Stimulated activated naive B cell treated with anti-CD40 and anti-IgM and Interleukin-4, amounts not matched to agents 10 μg/mL and 1 μg/mL and 100 μg/mL, for 72 hours (primary cell): ENCODE data around the gene PNLIPRP1.

ENCODE experiments used
- ATAC-seq, 2 donors: fragments of 150-1000 bp; cut with Tn5 transposase; replicated peaks; 2 replicates each; pipeline ENCODE4 v1.10.0; 2021; ENCODE audit warnings: moderate library complexity in 1 of 2
- DNase-seq: peaks from one replicate; pipeline ENCODE4 v3.0.0; 2021
- H3K27ac Mint-ChIP-seq: one replicate; pipeline ENCODE4 v1.8.0; 2022; ENCODE audit warnings: mild to moderate bottlenecking, mixed read lengths
- H3K27me3 Mint-ChIP-seq, 2 donors: one replicate each; pipeline ENCODE4 v1.8.0; 2022; ENCODE audit warnings: mixed read lengths in 2 of 2
- H3K36me3 Mint-ChIP-seq, 2 donors: one replicate each; pipeline ENCODE4 v1.8.0; 2022; ENCODE audit warnings: mixed read lengths in 2 of 2, mild to moderate bottlenecking in 1 of 2
- H3K4me1 Mint-ChIP-seq, 2 donors: one replicate each; pipeline ENCODE4 v1.8.0; 2022; ENCODE audit warnings: mixed read lengths in 2 of 2, mild to moderate bottlenecking in 1 of 2
- H3K4me3 Mint-ChIP-seq, 2 donors: one replicate each; pipeline ENCODE4 v1.8.0; 2022; ENCODE audit warnings: mild to moderate bottlenecking in 2 of 2, mixed read lengths in 2 of 2, moderate library complexity in 1 of 2
- H3K9me3 Mint-ChIP-seq, 2 donors: one replicate each; pipeline ENCODE4 v1.8.0; 2022; ENCODE audit warnings: mixed read lengths in 2 of 2, mild to moderate bottlenecking in 1 of 2

Gene PNLIPRP1

DNA sequence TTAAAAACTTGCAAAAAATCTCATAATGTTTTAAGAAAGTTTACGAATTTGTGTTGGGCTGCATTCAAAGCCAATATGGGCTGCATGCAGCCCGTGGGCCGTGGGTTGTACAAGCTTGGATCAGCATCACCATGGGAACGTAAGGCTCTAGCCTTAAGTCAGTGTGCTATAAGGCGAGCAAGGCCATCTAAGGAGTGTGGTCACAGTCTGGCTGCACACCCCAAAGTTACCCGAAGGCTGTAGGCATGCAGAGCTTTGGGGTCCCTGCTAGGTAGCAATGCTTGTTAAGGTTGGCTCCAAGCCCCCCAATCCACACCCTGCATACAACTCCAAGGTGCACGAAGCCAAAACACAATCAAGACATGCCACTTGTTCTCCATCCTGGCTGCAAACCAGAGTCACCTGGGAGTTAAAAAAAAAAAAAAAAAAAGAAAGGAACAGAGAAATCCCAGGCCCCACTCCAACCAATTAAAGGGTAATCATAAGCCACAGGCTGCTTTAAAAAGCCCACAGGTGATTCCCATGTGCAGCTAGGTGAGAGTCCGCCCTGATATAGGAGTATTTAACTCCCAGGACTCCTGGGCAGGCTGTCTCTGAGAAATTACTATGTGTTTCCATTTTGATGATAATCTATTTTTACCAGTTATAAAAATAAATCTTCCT is 21.5 kb downstream of the PNLIPRP1 start:
- DNase-seq = no peak
- no peak for ATAC-seq
- Mint-ChIP-seq H3K36me3 (no peaks in the 10 kb centered on the region), H3K4me1 (no peaks in the 10 kb centered on the region), H3K27me3 (peaks cover 19 to 23% of the 10 kb centered on the region in 2 donors), H3K4me3 (no peak overlapping the region), H3K27ac (no peak overlapping the region), H3K9me3 (peaks cover 5% of the 10 kb centered on the region in 2 donors)

- Mint-ChIP-seq H3K27ac (no peak overlapping the region), H3K4me1 (no peaks in the 10 kb centered on the region), H3K9me3 (peaks cover 5 to 9% of the 10 kb centered on the region in 2 donors), H3K4me3 (no peak overlapping the region), H3K36me3 (no peaks in the 10 kb centered on the region), H3K27me3 (peaks cover 16 to 19% of the 10 kb centered on the region in 2 donors)
- no peak for ATAC-seq
- DNase-seq = no peak
Observed at GRCh38 chr10:116613471-116613870, 22.7 kb downstream of the PNLIPRP1 start.

- DNase-seq (no peak), ATAC-seq (no peak)
- Mint-ChIP-seq H3K4me1 (no peaks in the 10 kb centered on the region), H3K9me3 (peaks cover 5 to 9% of the 10 kb centered on the region in 2 donors), H3K27me3 (peaks cover 6 to 10% of the 10 kb centered on the region in 2 donors), H3K4me3 (no peak overlapping the region), H3K27ac (no peak overlapping the region), H3K36me3 (no peaks in the 10 kb centered on the region)
Observed at GRCh38 chr10:116614796-116615195, 24.0 kb downstream of the PNLIPRP1 start.

- Mint-ChIP-seq H3K9me3 (peaks cover 4 to 5% of the 10 kb centered on the region in 2 donors), H3K4me3 (no peak overlapping the region), H3K36me3 (no peaks in the 10 kb centered on the region), H3K27me3 (peaks cover 1 to 6% of the 10 kb centered on the region in 2 donors), H3K4me1 (no peaks in the 10 kb centered on the region), H3K27ac (no peak overlapping the region)
- ATAC-seq (no peak), DNase-seq (no peak)
Observed at GRCh38 chr10:116615199-116615776, 24.5 kb downstream of the PNLIPRP1 start.

DNA sequence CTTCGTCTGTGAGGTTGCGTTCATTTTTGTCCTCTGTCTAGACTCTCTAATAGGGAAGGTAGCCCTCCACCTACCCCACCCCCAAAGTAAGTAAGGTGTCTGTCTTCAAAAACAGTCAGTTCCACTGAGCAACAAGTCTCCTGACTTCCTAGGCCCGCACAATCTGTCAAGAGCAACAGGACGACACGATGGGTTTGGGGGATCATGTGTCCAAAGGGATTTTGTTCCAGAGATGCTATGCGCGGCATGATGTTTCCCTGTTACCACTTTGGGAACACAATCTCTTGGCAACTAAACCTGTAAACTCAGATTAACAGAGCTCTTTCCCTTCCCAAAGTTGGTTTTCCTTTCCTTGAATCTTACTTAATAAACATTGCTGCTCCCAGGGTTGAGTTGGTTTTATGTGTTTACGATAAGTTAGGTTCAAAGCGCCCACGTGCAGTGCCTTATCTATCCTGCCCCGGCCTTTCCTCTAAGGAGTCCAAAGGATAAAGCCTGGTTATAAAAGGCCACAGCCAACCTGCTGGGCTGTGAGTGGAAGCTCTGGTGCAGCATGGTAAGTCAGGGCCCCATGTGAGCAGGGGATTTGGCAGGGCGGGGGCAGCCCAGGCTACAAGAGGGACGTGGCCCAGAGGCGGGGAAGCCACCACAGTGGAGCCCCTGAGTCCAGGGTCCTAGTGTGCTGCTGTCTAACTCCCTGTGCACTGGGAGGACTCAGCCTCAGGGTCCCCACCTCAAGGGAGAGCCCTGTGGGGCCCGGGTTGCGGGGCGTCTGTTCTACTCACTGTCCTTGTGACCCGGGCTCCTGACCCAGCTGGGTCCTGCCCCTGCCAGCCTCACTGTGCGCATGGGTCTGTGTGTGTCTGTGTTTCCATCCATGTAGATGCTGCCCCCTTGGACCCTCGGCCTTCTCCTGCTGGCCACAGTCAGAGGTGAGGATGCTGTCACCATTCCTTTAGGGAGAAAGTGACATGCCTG is 30.0 kb downstream of the PNLIPRP1 start, which contains the start of gene PNLIPRP2:
Gene PNLIPRP2 (plus strand): TSS at position 531 of the 978 bp plus-strand sequence.
- H3K27me3 Mint-ChIP-seq = peaks cover 5% of the 10 kb centered on the region in 2 donors
- no peak within 1 kb of the TSS for H3K4me3 Mint-ChIP-seq
- ATAC-seq (no peak), DNase-seq (no peak)
- peaks cover 0 to 4% of the 10 kb centered on the region in 2 donors for H3K9me3 Mint-ChIP-seq
- H3K27ac Mint-ChIP-seq = no peak within 1 kb of the TSS
- no peaks in the 10 kb centered on the region for H3K36me3 Mint-ChIP-seq
- H3K4me1 Mint-ChIP-seq = no peaks in the 10 kb centered on the region

DNA sequence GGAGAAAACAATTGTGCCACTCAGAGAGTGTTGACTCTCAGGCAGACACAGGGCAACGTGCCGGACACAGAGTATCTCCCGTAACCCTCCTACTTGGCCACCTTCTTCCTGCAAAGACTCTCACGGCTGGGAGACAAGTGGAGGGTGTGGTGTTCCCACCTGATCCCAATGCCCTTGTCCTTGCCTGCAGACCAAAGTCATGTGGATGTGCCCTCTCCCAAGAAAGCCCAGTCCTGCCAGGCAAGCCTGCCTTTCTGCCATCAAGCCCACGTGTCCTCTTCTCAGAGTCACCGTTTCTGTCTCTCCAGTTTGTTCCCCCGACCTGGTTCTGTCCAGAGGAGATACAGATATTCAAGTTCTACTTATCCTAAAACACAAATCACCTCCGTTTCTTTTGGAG is 30.7 kb downstream of the PNLIPRP1 start:
- no peak overlapping the region for H3K27ac Mint-ChIP-seq
- DNase-seq (no peak), ATAC-seq (no peak)
- peaks cover 0 to 4% of the 10 kb centered on the region in 2 donors for H3K9me3 Mint-ChIP-seq
- H3K4me3 Mint-ChIP-seq = no peak overlapping the region
- no peaks in the 10 kb centered on the region for H3K4me1 Mint-ChIP-seq
- H3K36me3 Mint-ChIP-seq = no peaks in the 10 kb centered on the region
- H3K27me3 Mint-ChIP-seq = peaks cover 12 to 13% of the 10 kb centered on the region in 2 donors

DNA sequence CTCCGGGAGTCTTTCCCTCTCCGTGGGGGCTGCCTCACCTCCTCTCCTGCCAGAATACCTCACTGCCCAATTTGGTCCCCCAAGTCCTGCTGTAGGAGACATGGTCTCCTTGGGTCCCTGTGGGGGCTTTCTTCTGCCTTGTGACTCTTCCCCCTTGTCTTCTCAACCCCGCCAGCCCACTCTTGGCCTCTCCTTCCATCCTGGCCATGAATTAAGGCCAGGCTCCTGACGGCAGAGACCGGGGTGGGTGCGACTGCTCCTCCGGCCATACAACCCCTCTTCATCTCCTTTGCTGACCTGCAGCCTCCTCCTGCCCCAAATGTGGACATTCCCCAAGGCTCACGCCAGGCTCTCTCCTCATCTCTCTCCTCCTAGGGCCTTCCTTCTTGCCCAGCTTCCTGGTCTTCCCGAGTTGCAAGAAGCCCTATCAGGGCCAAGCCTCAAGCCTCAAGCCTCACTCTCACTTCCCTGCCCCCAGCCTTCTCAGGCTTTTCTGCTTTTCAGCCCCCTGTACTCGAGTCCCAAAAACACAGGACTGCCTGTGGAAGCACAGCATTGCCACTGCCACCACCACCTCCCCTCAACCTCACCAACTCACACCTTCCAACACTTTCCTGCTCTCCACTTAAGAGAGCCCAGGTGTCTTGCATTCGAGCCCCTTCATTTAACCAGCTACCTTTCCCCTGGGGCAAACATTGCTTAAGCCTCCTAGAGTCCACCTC is 31.3 kb downstream of the PNLIPRP1 start:
- H3K9me3 Mint-ChIP-seq = peaks cover 0 to 4% of the 10 kb centered on the region in 2 donors
- no peak for DNase-seq
- no peak for ATAC-seq
- H3K4me1 Mint-ChIP-seq = no peaks in the 10 kb centered on the region
- H3K27me3 Mint-ChIP-seq = peaks cover 18% of the 10 kb centered on the region in 2 donors
- H3K27ac Mint-ChIP-seq = no peak overlapping the region
- H3K4me3 Mint-ChIP-seq = no peak overlapping the region
- no peaks in the 10 kb centered on the region for H3K36me3 Mint-ChIP-seq

DNA sequence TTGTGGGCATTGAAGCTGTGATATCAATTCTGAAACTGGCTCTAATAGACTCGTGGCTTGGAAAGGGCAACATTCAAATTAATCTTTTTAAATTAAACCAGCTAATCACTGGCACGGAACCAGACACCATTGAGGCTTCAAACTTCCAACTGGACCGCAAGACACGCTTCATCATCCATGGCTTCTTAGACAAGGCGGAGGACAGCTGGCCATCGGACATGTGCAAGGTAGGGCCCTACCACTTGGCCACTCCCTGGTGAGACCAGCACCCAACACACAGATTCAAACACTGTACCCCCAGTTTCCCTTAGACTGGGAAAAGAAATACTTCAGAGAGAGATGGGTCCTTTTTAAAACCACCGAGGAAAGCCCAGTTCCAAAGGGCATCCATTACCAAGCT is 35.1 kb downstream of the PNLIPRP1 start:
- no peaks in the 10 kb centered on the region for H3K9me3 Mint-ChIP-seq
- no peak overlapping the region for H3K4me3 Mint-ChIP-seq
- no peaks in the 10 kb centered on the region for H3K36me3 Mint-ChIP-seq
- H3K27ac Mint-ChIP-seq = no peak overlapping the region
- H3K27me3 Mint-ChIP-seq = peaks cover 24 to 34% of the 10 kb centered on the region in 2 donors
- H3K4me1 Mint-ChIP-seq = no peaks in the 10 kb centered on the region
- ATAC-seq = no peak
- no peak for DNase-seq

- H3K27me3 Mint-ChIP-seq = peaks cover 22 to 34% of the 10 kb centered on the region in 2 donors
- H3K27ac Mint-ChIP-seq = no peak overlapping the region
- no peak for ATAC-seq
Observed at GRCh38 chr10:116626815-116627214, 36.1 kb downstream of the PNLIPRP1 start.

GRCh38 chr10:116627386-116627933 is 36.7 kb downstream of the PNLIPRP1 start:
- Mint-ChIP-seq H3K27ac (no peak overlapping the region), H3K27me3 (peaks cover 19 to 29% of the 10 kb centered on the region in 2 donors), H3K4me3 (no peak overlapping the region), H3K36me3 (no peaks in the 10 kb centered on the region), H3K9me3 (no peaks in the 10 kb centered on the region), H3K4me1 (no peaks in the 10 kb centered on the region)
- ATAC-seq = no peak
- no peak for DNase-seq

More at GRCh38 chr10:116626815-116627214, 36.1 kb downstream of the PNLIPRP1 start:
- H3K4me1 Mint-ChIP-seq = no peaks in the 10 kb centered on the region
- DNase-seq = no peak
- no peaks in the 10 kb centered on the region for H3K36me3 Mint-ChIP-seq
- H3K9me3 Mint-ChIP-seq = no peaks in the 10 kb centered on the region
- H3K4me3 Mint-ChIP-seq = no peak overlapping the region

DNA sequence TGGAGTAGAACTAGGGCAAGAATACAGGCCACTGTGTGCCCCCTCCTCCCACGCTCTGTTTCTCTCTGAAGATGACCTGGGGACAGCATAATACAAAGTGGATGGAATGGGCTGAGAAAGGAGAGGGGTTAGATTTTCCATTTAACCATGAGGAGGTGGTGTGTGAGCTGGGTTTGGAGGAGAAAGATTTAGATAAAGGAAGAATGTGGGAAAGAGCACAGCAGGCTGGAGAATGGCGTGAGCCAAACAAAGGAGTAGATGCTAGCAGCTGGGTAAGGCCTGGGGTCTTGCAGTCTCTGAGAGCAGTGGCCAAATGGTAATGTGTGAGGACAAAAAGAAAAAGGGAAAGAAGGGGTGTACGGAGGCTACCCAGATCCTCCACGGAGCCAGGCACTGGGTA is 38.6 kb downstream of the PNLIPRP1 start:
- H3K36me3 Mint-ChIP-seq = no peaks in the 10 kb centered on the region
- no peaks in the 10 kb centered on the region for H3K4me1 Mint-ChIP-seq
- H3K27me3 Mint-ChIP-seq = peaks cover 19 to 29% of the 10 kb centered on the region in 2 donors
- no peak overlapping the region for H3K4me3 Mint-ChIP-seq
- no peak overlapping the region for H3K27ac Mint-ChIP-seq
- ATAC-seq = no peak
- DNase-seq = no peak
- peaks cover 0 to 3% of the 10 kb centered on the region in 2 donors for H3K9me3 Mint-ChIP-seq

- DNase-seq (no peak), ATAC-seq (no peak)
- no peak overlapping the region for H3K27ac Mint-ChIP-seq
- H3K4me1 Mint-ChIP-seq = no peaks in the 10 kb centered on the region
- no peak overlapping the region for H3K4me3 Mint-ChIP-seq
- no peaks in the 10 kb centered on the region for H3K36me3 Mint-ChIP-seq
- peaks cover 19 to 29% of the 10 kb centered on the region in 2 donors for H3K27me3 Mint-ChIP-seq
- H3K9me3 Mint-ChIP-seq = peaks cover 0 to 3% of the 10 kb centered on the region in 2 donors
Observed at GRCh38 chr10:116630020-116630419, 39.3 kb downstream of the PNLIPRP1 start.

GRCh38 chr10:116631871-116632295 is 41.1 kb downstream of the PNLIPRP1 start:
- H3K27ac Mint-ChIP-seq = no peak overlapping the region
- no peak overlapping the region for H3K4me3 Mint-ChIP-seq
- H3K4me1 Mint-ChIP-seq = no peaks in the 10 kb centered on the region
- peaks cover 13 to 22% of the 10 kb centered on the region in 2 donors for H3K27me3 Mint-ChIP-seq
- H3K9me3 Mint-ChIP-seq = peaks cover 5% of the 10 kb centered on the region in 2 donors
- H3K36me3 Mint-ChIP-seq = no peaks in the 10 kb centered on the region
- DNase-seq (no peak), ATAC-seq (no peak)
